Left lung (tissue), 8 donors: Measurements from ENCODE around the gene MYLK3. TPM values are rescaled to one million over a fixed set of nuclear protein-coding genes. Genes with fewer than 3 reads are reported as not detected.

Source experiments
- polyA plus RNA-seq, 6 donors: library from polyadenylated mRNA; unstranded; fragments of 120-200 nt; gene quantifications; one replicate each; pipeline ENCODE4 v1.2.1, GENCODE V29; 2013; ENCODE audit not compliant: insufficient read length in 6 of 6
- total RNA-seq, 2 donors: library from RNA; stranded (reverse); fragmentation: NEBNext Ultra II Directional; extraction: Animal tissue kit (Norgen Biotek cat#: 25700); gene quantifications; one replicate each; pipeline ENCODE4 v1.2.1, GENCODE V29; 2021
- donor health status: DM: no; HTN: yes; CAD: no.
- donor health status: DM: no; HTN: no; CAD: no.

Gene MYLK3
- total and polyA plus RNA-seq, 8 donors = 0.03 to 1.2 (median 0.58) TPM

Other genes with a start within 250 kb of the MYLK3 start
- 1 to 10 TPM; 5.6 to 8.6 TPM for gene SHCBP1, start 127.0 kb downstream of the MYLK3 start, total RNA-seq
- 10 to 100 TPM in 5 of 6 donors, 1 to 10 TPM in 1; 8.1 to 18.1 (median 11.7) TPM for gene SHCBP1, start 127.0 kb downstream of the MYLK3 start, polyA plus RNA-seq
- gene VPS35, start 59.2 kb downstream of the MYLK3 start, total RNA-seq = 100 to 1,000 TPM; 102 to 116 TPM
- 100 to 1,000 TPM; 115 to 161 (median 147) TPM for gene VPS35, start 59.2 kb downstream of the MYLK3 start, polyA plus RNA-seq
- 1 to 10 TPM; 7.4 to 7.7 TPM for gene ORC6, start 58.7 kb downstream of the MYLK3 start, total RNA-seq
- 10 to 100 TPM; 22.7 to 31.6 (median 27.6) TPM for gene ORC6, start 58.7 kb downstream of the MYLK3 start, polyA plus RNA-seq
- gene C16orf87, start 82.8 kb upstream of the MYLK3 start, total RNA-seq = 1 to 10 TPM; 6.2 to 9.3 TPM
- gene C16orf87, start 82.8 kb upstream of the MYLK3 start, polyA plus RNA-seq = 10 to 100 TPM; 19.3 to 23.2 (median 22.1) TPM
- gene GPT2, start 136.0 kb upstream of the MYLK3 start, total RNA-seq = 1 to 10 TPM; 9.1 to 10.0 TPM
- 10 to 100 TPM; 33.3 to 44.9 (median 38.7) TPM for gene GPT2, start 136.0 kb upstream of the MYLK3 start, polyA plus RNA-seq
- gene DNAJA2, start 225.3 kb upstream of the MYLK3 start, total RNA-seq = 10 to 100 TPM; 41.8 to 45.4 TPM
- 10 to 100 TPM; 64.0 to 71.4 (median 68.0) TPM for gene DNAJA2, start 225.3 kb upstream of the MYLK3 start, polyA plus RNA-seq